ENCODE data around the gene CDYL2. TPM values are rescaled to one million over a fixed set of nuclear protein-coding genes. Genes with fewer than 3 reads are reported as not detected.

Gene CDYL2
- total RNA-seq, 2 donors from 2014 or later, result 9.9 to 12.8 TPM

GRCh38 chr16:80592273-80592672, 212.1 kb downstream of the CDYL2 start:
- H3K27me3 ChIP-seq (ENCODE audit: control insufficient read depth, insufficient read depth, low read length, poor library complexity, severe bottlenecking), result no peaks in the 10 kb centered on the region
- no peaks in the 10 kb centered on the region for H3K9me3 ChIP-seq (ENCODE audit: control insufficient read depth, low read length)
- 93% methylated on average over 2 of the region's 2 CpGs; no CpG with 5 or more reads in 1 of the 2 experiments for WGBS, 2 experiments (ENCODE audit: insufficient coverage in 1 of 2, insufficient read length in 1 of 2)
- no peak overlapping the region for H3K27ac ChIP-seq (ENCODE audit: low read depth, low read length)
- H3K4me3 Mint-ChIP-seq, result no peak overlapping the region
- H3K4me1 Mint-ChIP-seq, result no peaks in the 10 kb centered on the region
- H3K27me3 Mint-ChIP-seq (ENCODE audit: insufficient read depth), result peaks cover 11% of the 10 kb centered on the region
- no peaks in the 10 kb centered on the region for H3K36me3 ChIP-seq (ENCODE audit: control insufficient read depth, insufficient read depth, low read length)
- H3K4me3 ChIP-seq (ENCODE audit: low read length), result no peak overlapping the region
- DNase-seq, result no peak
- no peak for TF ChIP-seq CTCF (conservative IDR thresholded peaks at IDR 0.05)
- no peak overlapping the region for H3K27ac Mint-ChIP-seq
- no peaks in the 10 kb centered on the region for H3K4me1 ChIP-seq (ENCODE audit: control insufficient read depth, insufficient read depth, low read length)
- no peaks in the 10 kb centered on the region for H3K36me3 Mint-ChIP-seq (ENCODE audit: low read depth)
- no peaks in the 10 kb centered on the region for H3K9me3 Mint-ChIP-seq
- H3K9ac ChIP-seq (ENCODE audit: extremely low read depth, low read length, poor library complexity, severe bottlenecking), result no peak overlapping the region

- no peaks in the 10 kb centered on the region for H3K4me1 Mint-ChIP-seq
- no peak overlapping the region for H3K9ac ChIP-seq (ENCODE audit: extremely low read depth, low read length, poor library complexity, severe bottlenecking)
- 88 to 100% methylated on average over 4 to 7 of the region's 7 CpGs for WGBS, 2 experiments (ENCODE audit: insufficient coverage in 1 of 2, insufficient read length in 1 of 2)
Observed at GRCh38 chr16:80591071-80591915, 213.1 kb downstream of the CDYL2 start.

GRCh38 chr16:80587071-80587470, 217.3 kb downstream of the CDYL2 start:
- no peak for DNase-seq
- 85 to 87% methylated on average over 4 of the region's 4 CpGs for WGBS, 2 experiments (ENCODE audit: insufficient coverage in 1 of 2, insufficient read length in 1 of 2)
- Histone ChIP-seq H3K9ac (ENCODE audit: extremely low read depth, low read length, poor library complexity, severe bottlenecking) (no peak overlapping the region), H3K4me1 (ENCODE audit: control insufficient read depth, insufficient read depth, low read length) (no peaks in the 10 kb centered on the region), H3K9me3 (ENCODE audit: control insufficient read depth, low read length) (no peaks in the 10 kb centered on the region), H3K4me3 (ENCODE audit: low read length) (no peak overlapping the region), H3K27ac (ENCODE audit: low read depth, low read length) (no peak overlapping the region), H3K36me3 (ENCODE audit: control insufficient read depth, insufficient read depth, low read length) (no peaks in the 10 kb centered on the region), H3K27me3 (ENCODE audit: control insufficient read depth, insufficient read depth, low read length, poor library complexity, severe bottlenecking) (no peaks in the 10 kb centered on the region)
- Mint-ChIP-seq H3K4me1 (peaks cover 7% of the 10 kb centered on the region), H3K4me3 (no peak overlapping the region), H3K27ac (no peak overlapping the region), H3K27me3 (ENCODE audit: insufficient read depth) (peaks cover 8% of the 10 kb centered on the region), H3K9me3 (no peaks in the 10 kb centered on the region), H3K36me3 (ENCODE audit: low read depth) (no peaks in the 10 kb centered on the region)
- TF ChIP-seq CTCF (conservative IDR thresholded peaks at IDR 0.05), result no peak

More at GRCh38 chr16:80591071-80591915, 213.1 kb downstream of the CDYL2 start:
- Mint-ChIP-seq H3K27me3 (ENCODE audit: insufficient read depth) (peaks cover 11% of the 10 kb centered on the region), H3K4me3 (no peak overlapping the region), H3K27ac (no peak overlapping the region), H3K36me3 (ENCODE audit: low read depth) (no peaks in the 10 kb centered on the region), H3K9me3 (no peaks in the 10 kb centered on the region)
- DNase-seq, result no peak
- Histone ChIP-seq H3K4me3 (ENCODE audit: low read length) (no peak overlapping the region), H3K36me3 (ENCODE audit: control insufficient read depth, insufficient read depth, low read length) (no peaks in the 10 kb centered on the region), H3K4me1 (ENCODE audit: control insufficient read depth, insufficient read depth, low read length) (no peaks in the 10 kb centered on the region), H3K27ac (ENCODE audit: low read depth, low read length) (no peak overlapping the region), H3K27me3 (ENCODE audit: control insufficient read depth, insufficient read depth, low read length, poor library complexity, severe bottlenecking) (no peaks in the 10 kb centered on the region), H3K9me3 (ENCODE audit: control insufficient read depth, low read length) (no peaks in the 10 kb centered on the region)
- no peak for TF ChIP-seq CTCF (conservative IDR thresholded peaks at IDR 0.05)

Data from endodermal cell (in vitro differentiated cells).